ENCODE data around the gene SCYL3. TPM values are rescaled to one million over a fixed set of nuclear protein-coding genes. Genes with fewer than 3 reads are reported as not detected.

The SCYL3 gene
- total and polyA plus RNA-seq, 2 of the 13 experiments (the other 11 are each of a cell fraction or from before 2014, with no cell fraction given), result 3.3 to 4.9 TPM

- TF ChIP-seq ZNF580 (CRISPR knock-in tag; IDR thresholded peaks at IDR 0.05; ENCODE audit: borderline replicate concordance, low read depth), result peak; percentile 20
- TF ChIP-seq ZNF747 (CRISPR knock-in tag; IDR thresholded peaks at IDR 0.05; ENCODE audit: borderline replicate concordance), result 0 out of 2 replicates have a peak, but pooled peaks have one; percentile 26
- TF ChIP-seq ZNF703 (CRISPR knock-in tag; IDR thresholded peaks at IDR 0.05; ENCODE audit: borderline replicate concordance), result no peak
- peak; percentile 10; the same call in 1 of the 2 replicates for TF ChIP-seq MYPOP (CRISPR knock-in tag; IDR thresholded peaks at IDR 0.05)
- TF ChIP-seq GATAD1 (CRISPR knock-in tag; IDR thresholded peaks at IDR 0.05), result peak; percentile 86
- TF ChIP-seq REL (CRISPR knock-in tag; conservative IDR thresholded peaks at IDR 0.05), result 0 out of 2 replicates have a peak, but pooled peaks have one; percentile 14
- TF ChIP-seq NBN (conservative IDR thresholded peaks at IDR 0.05), result no peak
- no peak for TF ChIP-seq ZNF878 (CRISPR knock-in tag; IDR thresholded peaks at IDR 0.05)
- TF ChIP-seq ZNF407 (CRISPR knock-in tag; IDR thresholded peaks at IDR 0.05; ENCODE audit: not compliant biosample characterization), result no peak
- TF ChIP-seq ELF3 (CRISPR knock-in tag; IDR thresholded peaks at IDR 0.05), result peak; percentile 95
- 0 out of 2 replicates have a peak, but pooled peaks have one; percentile 45 for TF ChIP-seq ZNF337 (CRISPR knock-in tag; IDR thresholded peaks at IDR 0.05; ENCODE audit: borderline replicate concordance, low read depth)
- no peak for TF ChIP-seq EEA1 (CRISPR knock-in tag; IDR thresholded peaks at IDR 0.05; ENCODE audit: borderline replicate concordance)
- TF ChIP-seq NCOA1 (CRISPR knock-in tag; IDR thresholded peaks at IDR 0.05), result 0 out of 2 replicates have a peak, but pooled peaks have one; percentile 34
- TF ChIP-seq FOXP1 (IDR thresholded peaks at IDR 0.05), result no peak
- peak; percentile 21; the same call in 1 of the 2 replicates for TF ChIP-seq FOXP1 (CRISPR knock-in tag; IDR thresholded peaks at IDR 0.05)
- 0 out of 2 replicates have a peak, but pooled peaks have one; percentile 56 for TF ChIP-seq ZNF709 (CRISPR knock-in tag; IDR thresholded peaks at IDR 0.05)
- no peak for TF ChIP-seq MNT (IDR thresholded peaks at IDR 0.05)
- 0 out of 2 replicates have a peak, but pooled peaks have one; percentile 22 for TF ChIP-seq ZNF670 (CRISPR knock-in tag; IDR thresholded peaks at IDR 0.05; ENCODE audit: borderline replicate concordance)
- TF ChIP-seq SIX1 (CRISPR knock-in tag; IDR thresholded peaks at IDR 0.05; ENCODE audit: borderline replicate concordance), result no peak
Observed at GRCh38 chr1:169893645-169894423, at the start of gene SCYL3 (continued).

Data from HepG2 (cell line).